H1 (cell line): Measurements from ENCODE around the gene SYNJ2. TPM values are rescaled to one million over a fixed set of nuclear protein-coding genes. Genes with fewer than 3 reads are reported as not detected.
A peak's percentile ranks its signal among the peaks of the same experiment; 100 is the strongest.

Experiments
- CTCF ChIA-PET: fragments of 300-600 bp; sonication (Branson Sonifier 250); formaldehyde crosslinking; loops from one replicate; lab custom pipeline; 2021; ENCODE audit not compliant: partially characterized antibody; lab: Charles Lee
- POLR2A ChIA-PET: fragments of 300-600 bp; sonication (Branson Sonifier 250); formaldehyde crosslinking; loops from one replicate; lab custom pipeline; 2021; ENCODE audit warnings: inconsistent platforms; ENCODE audit not compliant: partially characterized antibody; lab: Charles Lee
- DNase-seq, 2 experiments: peaks; one replicate each; pipeline versions ENCODE4 v3.0.0 to v3.0.0-alpha.2; 2010 to 2022; ENCODE audit warnings: low spot score in 2 of 2, low read depth in 1 of 2, mixed read lengths in 1 of 2
- FAIRE-seq: peaks from 2 replicates; lab custom pipeline; 2011; peaks lifted over from hg19 to GRCh38; lab: Jason Lieb, UNC
- H2AFZ ChIP-seq: 2 replicates; pipeline ENCODE4 v1.8.1; 2012; ENCODE audit warnings: low read length, inconsistent platforms
- H2AK5ac ChIP-seq: 2 replicates; pipeline ENCODE4 v1.6.1; 2013; ENCODE audit warnings: low read depth, low read length
- H2BK120ac ChIP-seq: replicated peaks from 2 replicates; pipeline ENCODE3; 2013; ENCODE audit warnings: low read depth, low read length, inconsistent platforms
- H2BK12ac ChIP-seq: 2 replicates; pipeline ENCODE4 v1.6.1; 2013; ENCODE audit warnings: low read depth, low read length
- H2BK15ac ChIP-seq: 2 replicates; pipeline ENCODE4 v1.6.1; 2013; ENCODE audit warnings: low read length
- H2BK20ac ChIP-seq: 2 replicates; pipeline ENCODE4 v1.6.1; 2013; ENCODE audit warnings: low read length
- H2BK5ac ChIP-seq: 2 replicates; pipeline ENCODE4 v1.6.1; 2013; ENCODE audit warnings: low read depth, low read length
- H3K14ac ChIP-seq: 2 replicates; pipeline ENCODE4 v1.6.1; 2013; ENCODE audit warnings: inconsistent platforms; ENCODE audit not compliant: insufficient read length
- H3K18ac ChIP-seq: 2 replicates; pipeline ENCODE4 v1.6.1; 2013; ENCODE audit warnings: low read length; ENCODE audit errors: extremely low read depth
- H3K23ac ChIP-seq: 2 replicates; pipeline ENCODE4 v1.6.1; 2013; ENCODE audit warnings: inconsistent platforms; ENCODE audit not compliant: insufficient read length
- H3K23me2 ChIP-seq: 2 replicates; pipeline ENCODE4 v1.6.1; 2013; ENCODE audit warnings: low read depth, low read length
- H3K27ac ChIP-seq: 2 replicates; pipeline ENCODE4 v1.6.1; 2011; ENCODE audit warnings: low read depth, low read length, inconsistent platforms
- H3K27me3 ChIP-seq, 4 experiments: replicated peaks in 1 of 4; 1 replicate in 1 of 4; 2 replicates in 3 of 4; pipeline versions ENCODE4 v1.6.1 to v1.8.1; 2011 to 2013; ENCODE audit warnings: low read length in 3 of 4, mild to moderate bottlenecking in 3 of 4, inconsistent platforms in 2 of 4, mixed read lengths in 2 of 4, moderate library complexity in 1 of 4; ENCODE audit not compliant: control insufficient read depth in 3 of 4, insufficient read depth in 3 of 4; ENCODE audit errors: extremely low read depth in 1 of 4
- H3K36me3 ChIP-seq, 4 experiments: 2 replicates each; pipeline versions ENCODE4 v1.6.1 to v1.8.1; 2011 to 2013; ENCODE audit warnings: mild to moderate bottlenecking in 4 of 4, low read length in 3 of 4, moderate library complexity in 2 of 4, control low read depth in 1 of 4, inconsistent platforms in 1 of 4; ENCODE audit not compliant: insufficient read depth in 4 of 4, control insufficient read depth in 2 of 4
- H3K4ac ChIP-seq: replicated peaks from 2 replicates; pipeline ENCODE3; 2013; ENCODE audit warnings: low read length, low read depth, mixed read lengths, inconsistent platforms; ENCODE audit not compliant: insufficient read length
- H3K4me1 ChIP-seq, 4 experiments: replicated peaks in 1 of 4; 1 replicate in 1 of 4; 2 replicates in 3 of 4; pipeline versions ENCODE4 v1.6.1 to v1.8.1; 2011 to 2013; ENCODE audit warnings: low read length in 3 of 4, inconsistent platforms in 2 of 4, mixed read lengths in 1 of 4; ENCODE audit not compliant: insufficient read depth in 4 of 4, control insufficient read depth in 3 of 4
- H3K4me2 ChIP-seq, 2 experiments: 2 replicates each; pipeline versions ENCODE4 v1.6.1 to v1.8.1; 2011 to 2013; ENCODE audit warnings: low read depth in 2 of 2, low read length in 2 of 2, control low read depth in 1 of 2, inconsistent platforms in 1 of 2, mild to moderate bottlenecking in 1 of 2; ENCODE audit not compliant: insufficient read depth in 1 of 2
- H3K4me3 ChIP-seq, 4 experiments: fragments of 200-600, 300-600 bp in 1 of 4; sonication (generic), shearing (Covaris generic), sonication (Bioruptor Twin) in 1 of 4; 2 replicates each; pipeline versions ENCODE4 v1.5.1 to v1.8.1; 2011 to 2016; ENCODE audit warnings: low read length in 4 of 4, low read depth in 3 of 4, control low read depth in 2 of 4, inconsistent platforms in 2 of 4, mild to moderate bottlenecking in 2 of 4, mixed read lengths in 1 of 4, moderate library complexity in 1 of 4; ENCODE audit not compliant: insufficient read depth in 2 of 4; ENCODE audit errors: extremely low read depth in 1 of 4
- H3K56ac ChIP-seq: replicated peaks from 2 replicates; pipeline ENCODE3; 2013; ENCODE audit warnings: low read depth, mild to moderate bottlenecking, mixed read lengths, low read length, inconsistent platforms; ENCODE audit not compliant: insufficient read length
- H3K79me1 ChIP-seq: 2 replicates; pipeline ENCODE4 v1.6.1; 2013; ENCODE audit warnings: low read depth, low read length, control low read depth
- H3K79me2 ChIP-seq, 2 experiments: 2 replicates each; pipeline versions ENCODE4 v1.6.1 to v1.8.1; 2012 to 2013; ENCODE audit warnings: low read length in 2 of 2, mild to moderate bottlenecking in 2 of 2, inconsistent platforms in 1 of 2; ENCODE audit not compliant: insufficient read depth in 2 of 2, control insufficient read depth in 1 of 2
- H3K9ac ChIP-seq, 4 experiments: replicated peaks in 1 of 4; 1 replicate in 1 of 4; 2 replicates in 3 of 4; pipeline versions ENCODE4 v1.6.1 to v1.8.1; 2011 to 2013; ENCODE audit warnings: low read depth in 3 of 4, low read length in 3 of 4, control low read depth in 2 of 4, mild to moderate bottlenecking in 2 of 4, moderate library complexity in 2 of 4, inconsistent platforms in 1 of 4; ENCODE audit errors: extremely low read depth in 1 of 4
- H3K9me3 ChIP-seq, 2 experiments: 2 replicates each; pipeline versions ENCODE4 v1.6.1 to v1.8.1; 2012 to 2013; ENCODE audit warnings: mild to moderate bottlenecking in 2 of 2, moderate library complexity in 2 of 2, control low read depth in 1 of 2, inconsistent platforms in 1 of 2, low read depth in 1 of 2, low read length in 1 of 2, mixed read lengths in 1 of 2; ENCODE audit not compliant: insufficient read depth in 2 of 2
- H4K20me1 ChIP-seq, 2 experiments: replicated peaks in 1 of 2; 2 replicates each; pipeline versions ENCODE3 to v1.8.1; 2011 to 2013; ENCODE audit warnings: inconsistent platforms in 2 of 2, low read length in 2 of 2, mild to moderate bottlenecking in 1 of 2; ENCODE audit not compliant: insufficient read depth in 2 of 2, control insufficient read depth in 1 of 2
- H4K5ac ChIP-seq: 2 replicates; pipeline ENCODE4 v1.6.1; 2013; ENCODE audit warnings: low read length, low read depth, mixed read lengths, inconsistent platforms; ENCODE audit not compliant: insufficient read length
- H4K8ac ChIP-seq: 2 replicates; pipeline ENCODE4 v1.8.0; 2013; ENCODE audit warnings: mild to moderate bottlenecking, moderate library complexity, low read length, inconsistent platforms; ENCODE audit not compliant: insufficient read depth; ENCODE audit errors: extremely low read depth
- H4K91ac ChIP-seq: replicated peaks from 2 replicates; pipeline ENCODE3; 2013; ENCODE audit warnings: low read length, mixed read lengths, inconsistent platforms; ENCODE audit not compliant: insufficient read length
- BRCA1 ChIP-seq: IDR thresholded peaks from 2 replicates; pipeline ENCODE4 v1.6.1; 2012; ENCODE audit warnings: low read depth, low read length, improper control_type of control experiment
- CTCF ChIP-seq, 3 experiments: IDR thresholded peaks; 1 replicate in 2 of 3; 2 replicates in 1 of 3; pipeline versions ENCODE4 v1.5.1 to v1.6.1; 2011; ENCODE audit warnings: low read length in 3 of 3, mild to moderate bottlenecking in 3 of 3, inconsistent platforms in 2 of 3, low read depth in 1 of 3, moderate library complexity in 1 of 3; ENCODE audit not compliant: insufficient read depth in 1 of 3; ENCODE audit errors: control extremely low read depth in 1 of 3
- EP300 ChIP-seq, 2 experiments: IDR thresholded peaks; 1 replicate in 1 of 2; 2 replicates in 1 of 2; pipeline ENCODE4 v1.6.1; 2011 to 2012; ENCODE audit warnings: low read depth in 2 of 2, low read length in 2 of 2, mild to moderate bottlenecking in 2 of 2, borderline replicate concordance in 1 of 2, inconsistent platforms in 1 of 2, moderate library complexity in 1 of 2
- EZH2 ChIP-seq: fragments of 200-600 bp; sonication (generic); IDR thresholded peaks from 2 replicates; pipeline ENCODE4 v1.7.1; 2012; ENCODE audit warnings: low read depth, mild to moderate bottlenecking, moderate library complexity, low read length, inconsistent platforms; ENCODE audit not compliant: severe bottlenecking
- GABPA ChIP-seq: IDR thresholded peaks from 2 replicates; pipeline ENCODE4 v1.6.1; 2011; ENCODE audit warnings: mild to moderate bottlenecking, low read length, moderate library complexity, borderline replicate concordance; ENCODE audit not compliant: insufficient read depth
- RFX5 ChIP-seq: IDR thresholded peaks from 2 replicates; pipeline ENCODE4 v1.6.1; 2011; ENCODE audit warnings: low read depth, low read length, improper control_type of control experiment, borderline replicate concordance
- RXRA ChIP-seq: IDR thresholded peaks from 2 replicates; pipeline ENCODE4 v1.6.1; 2011; ENCODE audit warnings: low read depth, mild to moderate bottlenecking, low read length, moderate library complexity; ENCODE audit not compliant: insufficient read depth
- SIN3A ChIP-seq, 2 experiments: IDR thresholded peaks in 1 of 2; conservative IDR thresholded peaks in 1 of 2; 2 replicates each; pipeline ENCODE4 v1.6.1; 2011 to 2012; ENCODE audit warnings: low read length in 2 of 2, improper control_type of control experiment in 1 of 2, low read depth in 1 of 2, mild to moderate bottlenecking in 1 of 2
- SIX5 ChIP-seq: IDR thresholded peaks from 2 replicates; pipeline ENCODE4 v1.6.1; 2011; ENCODE audit warnings: mild to moderate bottlenecking, low read depth, low read length
- WGBS, 2 experiments: shearing (Covaris generic) in 1 of 2; methylation state at CpG; one replicate each; pipeline versions ENCODE4 v1.1.6 to v1.1.7; 2013 to 2015; ENCODE audit warnings: low lambda C conversion rate in 2 of 2, mixed read lengths in 2 of 2, inconsistent platforms in 1 of 2, low coverage in 1 of 2, missing lambda C conversion rate in 1 of 2; ENCODE audit not compliant: insufficient replicate concordance in 2 of 2, insufficient coverage in 1 of 2, insufficient read length in 1 of 2; ENCODE audit errors: extremely low coverage in 1 of 2, missing lambda C conversion rate in 1 of 2; 5-methylcytosine and 5-hydroxymethylcytosine counted together
- polyA plus RNA-seq, 7 experiments: library from polyadenylated mRNA; depleted of rRNA in 3 of 7; stranded (reverse) in 5 of 7; unstranded in 2 of 7; fragments of >200 nt in 5 of 7; fragments of 200-250 nt in 2 of 7; gene quantifications; 1 replicate in 5 of 7; 2 replicates in 1 of 7; 4 replicates in 1 of 7; pipeline versions ENCODE4 v1.2.1 to v1.2.3, GENCODE V29; 2011 to 2013; ENCODE audit warnings: missing spikeins in 2 of 7, mixed read lengths in 2 of 7
- total RNA-seq: library from RNA; stranded (reverse); fragmentation: NEBNext Ultra II Directional; extraction: Animal tissue kit (Norgen Biotek cat#: 25700); gene quantifications from 2 replicates; pipeline ENCODE4 v1.2.1, GENCODE V29; 2021

The SYNJ2 gene
- total and polyA plus RNA-seq, 2 of the 8 experiments (the other 6 are each of a cell fraction or from before 2014, with no cell fraction given), result 3.7 to 13.9 TPM

- FAIRE-seq, result no peak
- H3K27me3 ChIP-seq, result no peaks in the 10 kb centered on the region; a peak in 2 of 7 replicates
- TF ChIP-seq RXRA, result no peak
- TF ChIP-seq SIN3A (conservative IDR thresholded peaks at IDR 0.05 in 1 of 2, IDR thresholded peaks at IDR 0.05 in 1 of 2; ENCODE audit: low read depth in 1 of 2, low read length in 2 of 2), result no peak
- no peak for TF ChIP-seq CTCF (IDR thresholded peaks at IDR 0.05; ENCODE audit: control extremely low read depth in 1 of 3, insufficient read depth in 1 of 3, low read depth in 1 of 3, low read length in 3 of 3)
- no peak for TF ChIP-seq GABPA
- TF ChIP-seq BRCA1, result no peak
- TF ChIP-seq RFX5, result no peak
- no peak for TF ChIP-seq EP300 (IDR thresholded peaks at IDR 0.05; ENCODE audit: borderline replicate concordance in 1 of 2, low read depth in 2 of 2, low read length in 2 of 2)
- no peak for TF ChIP-seq SIX5
- no peak for TF ChIP-seq EZH2
Measured at GRCh38 chr6:157974341-157974894, 7.2 kb upstream of the SYNJ2 start.

More at GRCh38 chr6:157974341-157974894, 7.2 kb upstream of the SYNJ2 start:
- H3K56ac ChIP-seq, result no peak overlapping the region
- H2BK120ac ChIP-seq, result no peak overlapping the region
- no peaks in the 10 kb centered on the region for H3K23me2 ChIP-seq
- H4K5ac ChIP-seq, result no peak overlapping the region
- H3K9me3 ChIP-seq, result no peaks in the 10 kb centered on the region
- no peaks in the 10 kb centered on the region for H3K79me1 ChIP-seq
- H3K36me3 ChIP-seq, result no peaks in the 10 kb centered on the region
- H4K8ac ChIP-seq, result no peak overlapping the region
- H3K4me3 ChIP-seq, result 0 out of 8 replicates have a peak overlapping the region, but pooled peaks of 1 of the 4 experiments have one; percentile 4
- peaks cover 0 to 4% (median 0%) of the 10 kb centered on the region in 4 experiments; a peak in 1 of 7 replicates for H3K4me1 ChIP-seq
- WGBS, 2 experiments, result 85% methylated on average over 9 of the region's 9 CpGs; no CpG with 5 or more reads in 1 of the 2 experiments
- H3K4ac ChIP-seq, result no peak overlapping the region
- H2BK5ac ChIP-seq, result no peak overlapping the region
- DNase-seq, result no peak
- CTCF ChIA-PET, result interaction anchor here (1.2 kb wide), 1 partner anchor 87 kb away, joined by 3 read pairs; no protein-coding TSS in a partner anchor
- H3K23ac ChIP-seq, result no peak overlapping the region
- no peak overlapping the region for H4K91ac ChIP-seq
- no peak overlapping the region for H3K18ac ChIP-seq
- H2BK20ac ChIP-seq, result no peak overlapping the region
- no peak overlapping the region for H2BK15ac ChIP-seq
- H3K9ac ChIP-seq, result no peak overlapping the region
- H3K27ac ChIP-seq, result no peak overlapping the region
- H2BK12ac ChIP-seq, result 0 out of 2 replicates have a peak overlapping the region, but pooled peaks have one; percentile 23
- H2AK5ac ChIP-seq, result 0 out of 2 replicates have a peak overlapping the region, but pooled peaks have one; percentile 65
- no peak overlapping the region for H3K14ac ChIP-seq
- POLR2A ChIA-PET, result interaction anchor here (1.6 kb wide), 1 partner anchor 8 kb away, joined by 4 read pairs; no protein-coding TSS in a partner anchor
- no peaks in the 10 kb centered on the region for H4K20me1 ChIP-seq
- no peak overlapping the region for H3K4me2 ChIP-seq
- no peaks in the 10 kb centered on the region for H3K79me2 ChIP-seq
- no peak overlapping the region for H2AFZ ChIP-seq
